Left lung (tissue), 10 donors: ENCODE data around the gene ST6GALNAC3. TPM values are rescaled to one million over a fixed set of nuclear protein-coding genes. Genes with fewer than 3 reads are reported as not detected.
A peak's percentile ranks its signal among the peaks of the same experiment; 100 is the strongest.

Source experiments
- ATAC-seq: fragments of 200-7000 bp; cut with Tn5 transposase; one replicate; pipeline ENCODE4 v1.9.1; 2020; ENCODE audit warnings: moderate library complexity
- DNase-seq, 4 donors: peaks; one replicate each; pipeline ENCODE4 v3.0.0-alpha.2; 2013 to 2020
- H3K27ac ChIP-seq, 2 donors: fragments of 200-600 bp; sonication (generic) in 1 of 2; one replicate each; pipeline versions ENCODE4 v1.5.0 to v1.8.0; 2020 to 2021
- H3K27me3 ChIP-seq, 2 donors: fragments of 200-600 bp; sonication (generic) in 1 of 2; one replicate each; pipeline versions ENCODE4 v1.5.0 to v1.8.0; 2020 to 2021
- H3K36me3 ChIP-seq, 2 donors: fragments of 200-600 bp; sonication (generic) in 1 of 2; one replicate each; pipeline versions ENCODE4 v1.5.0 to v1.8.0; 2020 to 2021
- H3K4me1 ChIP-seq, 2 donors: fragments of 200-600 bp; one replicate each; pipeline ENCODE4 v1.8.0; 2021
- H3K4me3 ChIP-seq, 2 donors: fragments of 200-600 bp; sonication (generic) in 1 of 2; one replicate each; pipeline versions ENCODE4 v1.5.0 to v1.8.0; 2020 to 2021; ENCODE audit warnings: mild to moderate bottlenecking in 1 of 2
- H3K9me3 ChIP-seq, 2 donors: fragments of 200-600 bp; sonication (generic) in 1 of 2; one replicate each; pipeline versions ENCODE4 v1.5.0 to v1.8.0; 2020 to 2021
- CTCF ChIP-seq, 2 donors: fragments of 200-600 bp; sonication (generic) in 1 of 2; IDR thresholded peaks; one replicate each; pipeline versions ENCODE4 v1.5.0 to v1.8.0; 2021; ENCODE audit warnings: antibody characterized with exemption in 2 of 2
- intact Hi-C, 2 donors: fragments of 100-400 bp; cut with DNase I; formaldehyde crosslinking; loops; one replicate each; pipeline versions ENCODE4 v1.11.2 to v1.14.2; 2022
- polyA plus RNA-seq, 6 donors: library from polyadenylated mRNA; unstranded; fragments of 120-200 nt; gene quantifications; one replicate each; pipeline ENCODE4 v1.2.1, GENCODE V29; 2013; ENCODE audit not compliant: insufficient read length in 6 of 6
- total RNA-seq, 2 donors: library from RNA; stranded (reverse); fragmentation: NEBNext Ultra II Directional; extraction: Animal tissue kit (Norgen Biotek cat#: 25700); gene quantifications; one replicate each; pipeline ENCODE4 v1.2.1, GENCODE V29; 2021
- donor health status: DM: no; HTN: yes; CAD: no.
- donor health status: DM: no; HTN: no; CAD: no.

ST6GALNAC3 gene
- total and polyA plus RNA-seq, 8 donors: 3.4 to 37.7 (median 30.1) TPM

GRCh38 chr1:76144247-76144646 is 69.7 kb downstream of the ST6GALNAC3 start:
- ATAC-seq (peak; percentile 84), DNase-seq (peak in 1 of 4 donors; percentile 23)
- intact Hi-C loops: no loop called here
- Histone ChIP-seq H3K4me3 (no peak overlapping the region), H3K27ac (peak overlapping the region in 1 of 2 donors; percentile 14), H3K36me3 (no peaks in the 10 kb centered on the region), H3K4me1 (peaks cover 0 to 6% of the 10 kb centered on the region in 2 donors), H3K9me3 (no peaks in the 10 kb centered on the region), H3K27me3 (no peaks in the 10 kb centered on the region)
- TF ChIP-seq CTCF (IDR thresholded peaks at IDR 0.05): no peak

GRCh38 chr1:76145332-76145731 is 70.8 kb downstream of the ST6GALNAC3 start:
- H3K9me3 ChIP-seq: no peaks in the 10 kb centered on the region

GRCh38 chr1:76146184-76146583 is 71.6 kb downstream of the ST6GALNAC3 start:
- Histone ChIP-seq H3K36me3 (no peaks in the 10 kb centered on the region), H3K9me3 (no peaks in the 10 kb centered on the region), H3K27me3 (no peaks in the 10 kb centered on the region), H3K4me3 (no peak overlapping the region), H3K27ac (no peak overlapping the region), H3K4me1 (peaks cover 0 to 11% of the 10 kb centered on the region in 2 donors)
- DNase-seq (no peak), ATAC-seq (no peak)
- intact Hi-C loops: no loop called here
- TF ChIP-seq CTCF (IDR thresholded peaks at IDR 0.05): no peak

More at GRCh38 chr1:76145332-76145731, 70.8 kb downstream of the ST6GALNAC3 start:
- Histone ChIP-seq H3K36me3 (no peaks in the 10 kb centered on the region), H3K27ac (no peak overlapping the region), H3K4me1 (peaks cover 0 to 11% of the 10 kb centered on the region in 2 donors), H3K4me3 (no peak overlapping the region), H3K27me3 (no peaks in the 10 kb centered on the region)
- intact Hi-C loops: no loop called here
- DNase-seq (no peak), ATAC-seq (no peak)
- no peak for TF ChIP-seq CTCF (IDR thresholded peaks at IDR 0.05)

- Histone ChIP-seq H3K4me1 (peaks cover 0 to 11% of the 10 kb centered on the region in 2 donors), H3K4me3 (no peak overlapping the region), H3K36me3 (no peaks in the 10 kb centered on the region), H3K9me3 (no peaks in the 10 kb centered on the region), H3K27me3 (no peaks in the 10 kb centered on the region), H3K27ac (no peak overlapping the region)
- DNase-seq (no peak), ATAC-seq (no peak)
- TF ChIP-seq CTCF (IDR thresholded peaks at IDR 0.05): no peak
- intact Hi-C loops: no loop called here
Observed at GRCh38 chr1:76147917-76148316, 73.4 kb downstream of the ST6GALNAC3 start.

GRCh38 chr1:76148460-76148859 is 73.9 kb downstream of the ST6GALNAC3 start:
- H3K4me3 ChIP-seq: no peak overlapping the region
- TF ChIP-seq CTCF (IDR thresholded peaks at IDR 0.05): no peak
- DNase-seq (no peak), ATAC-seq (no peak)
- intact Hi-C loops: no loop called here
- H3K27me3 ChIP-seq: no peaks in the 10 kb centered on the region
- peaks cover 0 to 11% of the 10 kb centered on the region in 2 donors for H3K4me1 ChIP-seq
- no peaks in the 10 kb centered on the region for H3K9me3 ChIP-seq
- no peaks in the 10 kb centered on the region for H3K36me3 ChIP-seq
- no peak overlapping the region for H3K27ac ChIP-seq
